NCI-H2107 treated with DMSO at 0.1 percent for 48 hours (cell line): ENCODE results near the gene MMP28.

ENCODE experiments used
- DNase-seq: peaks from one replicate; lab custom pipeline; 2025; ENCODE audit not compliant: unreplicated experiment; lab: John Stamatoyannopoulos, UW

The MMP28 gene

DNA sequence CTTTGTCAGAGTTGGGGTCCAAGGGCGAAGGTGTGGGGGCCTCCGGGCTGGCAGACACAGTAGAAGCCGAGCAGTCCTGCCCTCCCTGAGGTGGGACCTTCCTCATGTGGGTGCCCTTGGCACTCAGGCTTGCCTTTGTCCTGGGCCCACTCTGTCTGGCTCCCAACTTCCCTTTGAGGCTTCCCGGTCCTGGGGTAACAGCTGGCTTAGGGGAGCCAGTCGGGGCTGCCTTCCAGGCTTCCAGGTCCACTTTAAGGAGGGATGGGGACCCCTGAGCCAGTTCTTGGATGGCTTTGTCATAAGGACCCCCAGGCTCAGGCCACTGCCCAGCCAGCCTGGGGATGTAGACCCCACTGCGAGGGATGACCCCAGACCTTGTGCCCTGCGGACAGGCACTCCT lies 50.2 kb downstream of the MMP28 start:
- no peak for DNase-seq

DNA sequence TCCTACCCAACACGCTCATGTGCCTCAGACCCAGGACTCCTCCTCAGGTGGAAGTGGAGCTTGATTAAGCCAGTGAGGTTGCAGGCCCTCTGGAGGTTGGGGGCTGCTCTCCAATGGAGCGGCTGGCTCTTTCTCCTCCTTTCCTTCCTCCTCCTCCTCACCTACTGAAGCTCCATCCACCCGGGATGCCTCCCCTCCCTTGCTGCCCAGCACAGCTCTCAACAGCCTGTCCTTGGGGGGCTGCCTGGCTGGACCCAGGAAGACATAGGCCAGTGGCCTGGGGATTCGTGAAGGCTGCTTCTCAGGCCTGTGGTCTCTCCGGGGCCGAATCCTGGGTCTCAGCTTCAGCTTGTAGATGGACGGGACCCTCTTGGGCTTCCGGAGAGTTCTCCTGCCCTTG lies 50.6 kb downstream of the MMP28 start:
- DNase-seq = no peak

DNA sequence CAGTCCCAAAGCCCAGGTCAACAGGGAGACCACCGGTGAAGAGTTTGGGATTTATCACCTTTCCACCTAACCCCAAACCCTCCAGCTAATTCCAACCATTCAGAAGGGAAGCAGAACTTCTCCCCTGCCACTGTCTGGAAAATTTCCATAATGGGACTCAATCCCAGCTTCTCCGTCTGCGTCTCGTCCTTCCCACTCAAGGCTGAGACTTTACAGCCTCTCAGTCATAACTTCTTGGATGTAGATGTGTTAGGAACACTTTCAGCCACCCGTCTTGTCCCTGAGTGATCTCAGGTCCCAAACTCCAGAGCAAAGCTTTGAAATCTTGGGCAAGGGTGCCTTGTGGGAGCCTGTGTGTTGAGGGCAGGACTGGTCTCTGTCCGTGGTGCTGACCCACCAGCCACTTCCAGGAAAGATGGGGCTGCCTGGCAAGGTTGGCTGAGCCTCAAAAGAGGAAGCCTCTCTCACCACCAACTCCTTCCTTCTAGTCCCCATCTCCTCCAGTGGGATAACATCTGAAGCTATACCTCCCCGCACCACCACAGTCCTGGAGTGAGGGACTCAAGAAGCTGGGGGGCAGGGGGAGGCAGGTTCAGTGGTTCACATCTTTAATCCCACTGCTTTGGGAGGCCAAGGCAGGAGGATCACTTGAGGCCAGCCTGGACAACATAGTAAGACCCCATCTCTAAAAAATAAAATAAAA lies 51.7 kb downstream of the MMP28 start:
- DNase-seq = no peak

DNA sequence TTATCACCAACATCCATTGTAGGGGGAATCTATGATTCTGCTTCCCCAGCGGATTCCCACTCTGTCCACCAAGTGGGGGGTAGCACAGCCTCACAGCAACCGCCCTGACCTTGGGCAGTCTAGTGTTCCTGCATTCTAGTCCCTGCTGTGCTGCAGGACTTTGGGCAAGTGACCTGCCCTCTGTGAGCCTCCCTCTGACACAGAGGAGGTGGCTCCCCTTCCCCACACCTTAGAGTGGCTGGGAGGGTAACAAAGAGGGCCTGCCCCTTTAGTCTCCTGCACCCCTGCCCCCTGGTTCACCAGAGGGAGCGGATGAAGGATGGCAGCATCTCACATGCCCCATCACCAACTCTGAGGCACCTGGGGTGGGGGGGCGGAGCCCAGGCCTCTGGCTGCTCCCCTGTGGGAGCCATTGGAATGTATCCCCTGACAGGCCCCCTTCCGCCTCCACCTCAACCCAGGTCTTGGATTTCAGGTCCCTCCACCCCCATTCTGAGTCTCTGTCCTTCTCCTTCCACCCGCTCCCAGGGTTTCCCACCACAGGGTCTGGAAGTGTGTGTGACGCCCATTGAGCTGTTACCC lies 52.5 kb downstream of the MMP28 start:
- DNase-seq = no peak

DNA sequence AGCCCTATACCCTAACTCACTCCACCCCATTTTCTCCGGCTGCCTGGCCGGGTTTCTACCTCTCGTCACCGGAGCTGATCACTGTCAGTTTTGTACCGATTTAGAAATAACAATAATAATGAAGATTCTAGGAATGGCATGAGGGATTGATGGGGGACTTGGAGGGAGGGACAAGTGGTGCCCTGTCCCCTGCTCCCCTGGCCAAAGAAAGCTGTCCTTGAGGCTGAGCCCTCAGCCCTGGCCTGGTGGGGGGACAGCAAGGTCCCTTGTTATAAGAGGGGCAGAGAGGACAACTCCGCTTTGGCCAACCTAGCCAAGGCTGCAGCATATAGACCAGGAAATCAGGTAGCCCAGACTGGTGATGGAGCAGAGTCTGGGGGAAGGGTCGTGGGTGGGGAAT lies 52.9 kb downstream of the MMP28 start:
- DNase-seq = no peak

DNA sequence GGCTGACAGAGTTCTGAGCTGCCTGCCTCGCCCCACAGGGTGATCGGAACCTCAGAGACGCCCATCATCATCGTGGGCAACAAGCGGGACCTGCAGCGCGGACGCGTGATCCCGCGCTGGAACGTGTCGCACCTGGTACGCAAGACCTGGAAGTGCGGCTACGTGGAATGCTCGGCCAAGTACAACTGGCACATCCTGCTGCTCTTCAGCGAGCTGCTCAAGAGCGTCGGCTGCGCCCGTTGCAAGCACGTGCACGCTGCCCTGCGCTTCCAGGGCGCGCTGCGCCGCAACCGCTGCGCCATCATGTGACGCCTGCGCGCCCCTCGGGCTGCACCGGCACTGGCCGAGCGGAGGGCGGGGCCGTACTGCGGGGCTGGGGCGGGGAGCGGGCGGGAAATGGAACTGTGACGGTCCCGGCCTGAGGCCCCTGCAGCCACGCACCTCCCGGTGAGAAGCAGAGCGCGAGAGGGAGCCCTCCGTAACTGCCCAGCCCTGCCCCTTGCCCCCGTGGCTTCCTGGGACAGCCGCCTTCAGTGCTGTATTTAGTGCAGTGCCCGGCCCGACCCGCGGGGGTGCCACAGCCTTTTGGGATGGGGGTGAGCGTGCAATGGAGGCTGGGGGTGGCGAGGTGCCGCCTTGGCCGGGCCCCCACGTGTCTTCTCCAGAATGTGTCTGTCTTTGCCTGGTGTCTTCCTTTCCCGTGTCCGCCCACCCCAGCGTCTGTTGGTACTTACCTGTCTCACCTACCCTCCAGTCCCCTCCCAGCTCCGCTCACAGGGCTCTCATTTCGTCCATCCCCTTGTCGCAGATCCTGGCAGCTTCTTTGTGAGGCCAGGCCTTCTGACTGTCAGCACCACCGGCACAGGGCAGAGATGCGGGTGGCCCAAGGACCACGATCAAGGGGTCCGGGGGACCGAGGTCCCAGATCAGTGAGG lies 54.2 kb downstream of the MMP28 start:
- no peak for DNase-seq

DNA sequence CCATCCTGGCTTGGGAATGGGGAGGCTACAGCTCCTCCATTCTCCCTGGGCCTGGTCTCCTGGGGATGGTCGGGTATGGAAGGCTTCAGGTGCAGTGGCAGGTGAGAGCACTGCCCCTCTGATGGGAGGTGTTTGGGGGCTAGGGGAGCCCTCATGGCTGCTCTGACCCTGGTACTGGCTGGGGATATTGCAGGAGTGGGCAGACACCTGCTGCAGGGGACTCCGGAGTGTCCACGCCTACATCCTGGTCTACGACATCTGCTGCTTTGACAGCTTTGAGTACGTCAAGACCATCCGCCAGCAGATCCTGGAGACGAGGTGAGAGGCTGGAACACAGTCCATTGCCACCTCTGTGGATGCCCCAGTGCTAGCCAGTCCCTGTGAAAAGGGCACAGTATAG lies 55.2 kb downstream of the MMP28 start:
- DNase-seq = no peak

DNA sequence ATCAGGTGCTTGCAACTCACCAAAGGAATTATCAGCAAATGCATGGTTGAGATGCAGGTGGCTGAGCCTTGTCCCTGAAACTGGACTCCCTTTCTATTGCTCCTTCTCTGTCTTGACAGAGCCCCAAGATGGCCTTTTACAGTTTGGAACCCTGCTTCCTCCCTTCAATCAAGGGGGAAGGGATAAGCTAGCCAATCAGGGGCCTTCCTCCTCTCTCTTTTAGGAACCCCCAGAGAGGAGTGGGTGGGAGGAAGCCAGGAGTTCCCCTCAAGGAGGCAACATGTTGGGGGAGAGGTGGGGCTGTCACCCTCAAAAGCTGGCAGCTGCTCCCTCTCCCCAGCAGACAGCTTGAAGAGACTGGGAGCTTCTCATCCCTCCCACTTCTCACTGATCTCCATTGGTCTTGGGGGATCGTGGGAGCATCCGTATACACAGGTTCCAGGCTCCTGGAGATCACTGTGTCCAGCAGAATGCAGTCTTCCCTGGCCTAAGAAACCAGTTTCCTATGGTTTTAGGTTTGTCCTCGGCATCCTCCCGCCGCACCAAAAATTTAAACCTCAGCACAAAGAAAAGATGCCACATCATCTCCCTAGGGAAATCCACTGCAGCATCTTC lies 56.8 kb downstream of the MMP28 start:
- no peak for DNase-seq

DNA sequence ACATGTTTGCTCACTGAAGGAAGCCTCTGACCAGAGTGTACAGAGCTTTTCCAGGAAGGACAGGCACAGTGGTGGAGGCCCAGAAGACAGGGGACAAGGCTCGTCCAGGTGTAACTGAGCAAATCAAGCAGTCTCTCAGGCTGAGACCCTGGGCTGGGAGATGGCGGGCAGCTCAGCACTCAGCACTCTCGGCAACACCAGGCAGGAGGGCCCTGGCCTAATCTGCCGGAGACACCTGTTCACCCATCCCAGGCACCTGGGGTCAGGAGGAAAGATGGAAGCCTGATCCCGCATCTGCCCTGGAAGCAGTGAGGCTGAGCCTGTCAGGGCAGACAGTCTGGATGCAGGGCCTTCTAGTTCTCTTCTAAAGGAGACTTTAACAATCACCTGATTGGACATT lies 59.2 kb downstream of the MMP28 start:
- no peak for DNase-seq

DNA sequence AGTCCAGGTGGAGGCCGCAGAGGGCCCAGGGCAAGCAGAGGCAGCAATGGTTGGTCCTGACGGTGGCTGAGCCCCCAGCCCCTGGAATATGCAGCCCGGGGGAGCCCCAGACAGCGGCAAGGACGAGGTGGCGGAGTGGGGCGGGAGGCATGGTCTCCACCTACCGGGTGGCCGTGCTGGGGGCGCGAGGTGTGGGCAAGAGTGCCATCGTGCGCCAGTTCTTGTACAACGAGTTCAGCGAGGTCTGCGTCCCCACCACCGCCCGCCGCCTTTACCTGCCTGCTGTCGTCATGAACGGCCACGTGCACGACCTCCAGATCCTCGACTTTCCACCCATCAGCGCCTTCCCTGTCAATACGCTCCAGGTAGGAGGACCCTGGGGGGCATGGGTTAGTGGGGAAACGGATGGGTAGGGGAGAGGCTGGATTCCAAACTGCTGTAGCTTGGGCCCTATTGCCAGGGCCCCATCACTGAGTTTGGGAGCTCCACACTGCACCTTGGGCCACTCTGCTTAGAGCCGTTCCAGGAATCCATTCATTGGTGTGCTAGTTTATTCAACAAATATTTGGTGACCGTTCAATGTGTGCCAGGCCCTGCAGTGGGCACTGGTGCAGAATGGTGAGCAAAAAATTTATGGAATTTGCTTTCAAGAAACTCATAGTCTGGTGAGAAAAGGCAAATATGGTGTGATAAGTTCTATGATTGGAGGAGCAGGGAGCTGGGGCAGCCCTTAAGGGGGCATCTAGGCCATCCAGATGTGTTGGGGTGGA lies 60.2 kb downstream of the MMP28 start:
- DNase-seq = no peak

DNA sequence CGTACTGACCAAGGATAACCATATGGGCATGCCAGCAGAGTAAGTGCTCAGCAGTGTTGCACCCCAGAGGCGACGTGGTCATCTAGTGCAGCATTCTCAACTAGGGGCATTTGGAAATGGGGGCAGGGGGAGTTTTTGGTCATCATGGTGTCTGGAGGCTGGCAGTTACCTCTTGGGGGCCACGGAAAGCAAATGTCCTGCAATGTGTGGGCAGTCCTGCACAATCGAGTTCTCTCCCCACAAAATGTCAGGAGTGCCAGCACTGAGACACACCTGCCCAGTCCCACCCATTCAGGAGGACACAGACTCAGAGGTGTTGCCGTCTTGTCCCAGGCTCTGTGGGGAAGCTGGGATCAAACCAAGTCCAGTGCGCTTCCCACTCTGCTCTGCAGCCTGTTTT lies 61.0 kb downstream of the MMP28 start:
- DNase-seq = no peak

DNA sequence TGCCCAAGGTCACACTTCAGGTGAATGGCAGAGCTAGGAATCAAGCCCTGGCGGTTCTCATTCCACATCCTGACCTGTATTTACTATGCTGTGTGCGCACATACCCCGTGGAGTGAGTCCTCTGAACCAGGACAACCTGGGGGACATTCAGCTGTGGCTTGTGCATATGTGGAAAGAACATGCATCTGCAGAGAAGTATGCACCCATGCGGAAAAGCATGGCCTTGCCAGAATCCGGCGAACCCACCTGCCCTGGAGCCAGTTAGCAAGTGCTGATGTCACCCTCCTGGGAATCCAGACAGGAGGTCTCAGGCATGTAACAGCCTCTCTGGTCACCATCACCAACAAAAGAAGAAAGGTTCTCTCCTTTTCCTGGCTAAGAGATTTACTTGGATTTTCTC lies 62.1 kb downstream of the MMP28 start:
- no peak for DNase-seq

DNA sequence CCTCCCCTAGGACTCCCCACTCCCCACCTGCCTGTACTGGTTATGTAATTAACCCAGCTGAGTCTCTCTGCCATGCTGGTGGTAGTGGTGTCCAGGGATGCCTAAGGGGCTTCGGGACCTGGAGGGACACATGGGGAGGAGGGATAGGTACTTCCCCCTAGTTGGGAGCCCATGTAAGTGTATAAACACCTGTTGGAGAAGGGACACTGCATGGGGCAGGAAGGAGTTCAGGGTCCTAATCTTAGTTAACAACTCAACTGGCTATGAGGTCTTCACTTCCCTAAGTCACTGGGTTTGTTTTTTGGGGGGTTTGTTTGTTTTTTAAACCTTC lies 62.7 kb downstream of the MMP28 start:
- DNase-seq = no peak

DNA sequence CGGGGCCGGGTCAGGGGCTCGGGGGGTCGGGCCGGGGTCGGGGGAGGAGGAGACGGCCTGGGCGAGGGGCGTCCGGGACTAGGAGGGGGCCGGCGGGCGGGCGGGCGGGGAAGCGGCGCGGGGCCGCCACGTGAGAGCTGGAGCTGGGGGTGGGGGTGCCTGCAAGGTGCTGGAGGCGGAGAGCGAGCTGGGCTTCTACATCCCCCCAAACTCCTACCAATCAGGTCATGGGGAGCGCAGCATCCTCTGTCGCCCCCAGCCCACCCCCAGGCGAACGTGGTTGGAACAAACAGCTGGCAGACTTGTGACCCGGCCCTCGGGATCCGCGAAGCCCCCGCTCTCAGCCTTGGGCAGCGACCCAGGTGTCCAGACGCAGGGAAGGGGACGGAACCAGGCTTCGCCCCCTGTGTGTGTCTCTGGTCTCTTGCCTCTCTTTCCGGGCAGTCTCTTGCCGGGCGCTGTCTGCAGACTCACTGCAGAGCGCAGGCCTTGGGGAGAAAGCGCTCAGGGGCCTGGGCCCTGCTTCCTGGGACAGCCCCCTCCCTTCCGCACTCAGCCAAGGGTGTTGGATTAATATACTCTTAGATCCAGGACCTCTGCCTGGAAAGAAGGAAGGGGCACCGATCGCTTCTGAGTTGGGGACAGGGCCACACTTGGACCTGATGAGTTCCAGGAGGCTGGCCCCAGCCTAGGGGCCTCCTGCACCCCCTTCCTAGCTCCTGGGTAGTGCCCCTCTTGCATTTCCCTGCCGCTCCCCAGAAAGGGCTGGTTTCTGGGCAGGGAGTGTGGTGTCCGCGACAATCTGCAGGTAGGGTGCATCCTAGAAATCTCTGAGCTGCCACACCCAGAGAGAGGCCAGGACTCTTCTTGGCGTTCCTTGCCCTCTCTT lies 63.3 kb downstream of the MMP28 start:
- DNase-seq = no peak

DNA sequence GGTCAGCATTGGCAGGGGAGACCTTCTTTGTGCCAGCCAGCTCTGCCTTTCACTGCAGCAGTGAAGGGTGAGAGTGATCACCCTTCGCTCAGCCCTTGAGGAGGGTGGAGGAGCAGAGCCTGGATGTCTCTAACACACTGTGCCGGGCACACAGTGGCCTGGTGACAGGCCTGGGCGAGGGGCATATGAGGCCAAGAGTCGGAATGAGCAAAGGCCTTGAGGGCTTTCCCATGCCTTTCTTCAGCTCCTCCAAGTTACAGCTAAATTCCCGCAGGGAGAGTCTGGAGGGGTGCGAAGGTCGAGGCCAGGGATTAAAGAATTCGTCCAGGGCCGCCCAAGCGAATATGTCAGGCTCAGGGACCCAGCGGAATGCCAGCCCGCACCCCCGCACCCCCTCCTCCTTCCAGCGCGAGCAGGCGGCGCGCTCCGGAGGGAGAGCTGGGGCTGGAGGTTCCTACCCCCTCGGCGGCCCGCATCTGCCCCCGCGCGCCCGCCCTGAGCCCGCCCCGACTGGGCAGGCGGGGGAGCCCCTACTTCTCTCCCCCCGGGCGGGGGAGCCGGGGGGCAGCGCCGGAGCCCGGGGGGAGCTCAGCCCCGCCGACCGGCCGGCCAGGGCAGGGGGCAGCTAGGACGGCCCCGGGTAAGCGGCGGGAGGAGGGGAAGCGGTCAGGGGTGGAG lies 64.1 kb downstream of the MMP28 start, which contains the start of gene RASL10B:
RASL10B (plus strand) TSS at position 401 of the 678 bp plus-strand sequence. CDS start 3,546 bp downstream, outside the sequence.
- DNase-seq = no peak

DNA sequence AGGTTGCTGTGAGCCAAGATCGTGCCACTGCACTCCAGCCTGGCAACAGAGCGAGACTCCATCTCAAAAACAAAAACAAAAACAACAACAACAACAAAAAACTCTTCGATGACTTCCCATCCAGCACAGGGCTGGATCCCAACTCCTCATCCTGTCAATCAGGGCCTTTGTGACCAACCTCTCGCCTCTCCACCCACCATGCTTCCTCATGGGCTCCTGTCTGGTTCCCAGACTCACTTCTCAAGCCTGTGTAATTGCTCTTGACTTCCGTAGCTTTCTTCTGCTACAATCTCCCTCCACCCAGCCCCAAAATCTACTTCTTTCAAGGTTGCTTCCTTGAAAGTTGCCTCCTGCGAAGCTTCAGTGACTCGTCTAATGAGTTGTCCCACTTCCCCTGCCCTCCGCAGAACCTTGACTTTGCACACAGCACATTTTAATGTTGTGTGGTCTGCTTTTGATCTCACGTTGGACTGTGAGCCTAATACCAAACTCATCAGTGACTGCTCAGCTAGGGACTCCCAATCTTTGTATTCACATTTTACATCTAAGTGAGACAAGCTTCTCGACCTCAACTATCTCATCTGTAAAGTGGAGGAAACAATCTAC lies 64.9 kb downstream of the MMP28 start:
- no peak for DNase-seq

DNA sequence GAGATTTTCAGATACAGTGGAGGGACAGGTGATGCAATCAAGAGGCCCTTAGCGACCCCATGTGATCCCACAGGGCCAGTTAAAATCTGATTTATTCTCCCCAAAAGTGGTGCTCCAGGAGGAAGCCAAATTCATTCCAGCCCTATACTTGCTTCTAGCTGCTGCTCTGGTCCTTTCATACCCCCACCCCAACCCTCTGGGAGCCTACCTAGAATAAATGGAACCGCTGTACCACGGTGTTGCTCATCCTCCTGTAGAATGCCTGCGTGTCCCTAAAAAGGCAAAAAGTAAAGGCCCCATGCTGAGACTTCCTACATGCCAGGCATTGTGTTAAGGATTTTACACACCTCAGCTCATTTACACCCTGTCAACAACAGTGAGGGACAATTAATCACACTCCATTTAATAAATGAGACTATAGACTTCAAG lies 66.0 kb downstream of the MMP28 start:
- no peak for DNase-seq

DNA sequence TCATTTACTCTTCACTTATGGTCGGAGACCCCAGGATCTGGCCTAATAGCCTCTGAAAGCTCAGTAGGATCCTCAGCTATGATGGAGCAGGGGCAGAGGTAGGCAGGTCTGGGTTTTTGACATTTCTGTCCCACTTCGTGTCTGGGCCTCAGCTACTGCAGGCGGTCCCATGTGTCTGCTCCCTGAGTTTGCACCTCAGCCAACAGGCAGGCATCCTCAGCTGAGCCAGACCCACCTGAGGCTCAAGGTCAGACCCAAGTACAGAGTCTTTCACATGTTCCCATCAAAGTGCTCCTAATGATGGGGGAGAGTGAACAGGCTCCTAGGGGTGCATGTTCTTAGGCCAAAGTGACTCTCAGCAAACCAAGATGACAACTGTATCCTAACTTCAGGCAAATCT lies 66.9 kb downstream of the MMP28 start:
- DNase-seq = no peak

DNA sequence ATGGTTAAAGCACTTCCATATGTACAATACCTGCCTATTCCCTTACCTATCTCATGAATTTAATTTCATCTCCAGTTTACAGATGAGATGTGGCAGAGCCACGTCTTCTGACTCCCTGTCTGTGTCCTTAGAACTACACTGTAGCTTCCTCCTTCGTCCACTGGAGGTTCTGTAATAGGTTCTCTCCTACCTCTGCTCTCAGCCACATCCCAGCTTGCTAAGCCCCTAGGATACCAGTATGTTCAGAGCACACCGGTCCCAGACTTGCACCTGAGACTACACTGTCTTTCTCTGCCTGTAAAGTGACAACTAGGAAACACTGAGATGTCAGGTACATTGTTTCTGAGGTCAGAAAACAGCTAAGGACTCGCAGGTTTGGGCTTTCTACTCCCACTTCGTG lies 67.8 kb downstream of the MMP28 start:
- no peak for DNase-seq
